Measurements from ENCODE around the gene ARHGAP15.

DNA sequence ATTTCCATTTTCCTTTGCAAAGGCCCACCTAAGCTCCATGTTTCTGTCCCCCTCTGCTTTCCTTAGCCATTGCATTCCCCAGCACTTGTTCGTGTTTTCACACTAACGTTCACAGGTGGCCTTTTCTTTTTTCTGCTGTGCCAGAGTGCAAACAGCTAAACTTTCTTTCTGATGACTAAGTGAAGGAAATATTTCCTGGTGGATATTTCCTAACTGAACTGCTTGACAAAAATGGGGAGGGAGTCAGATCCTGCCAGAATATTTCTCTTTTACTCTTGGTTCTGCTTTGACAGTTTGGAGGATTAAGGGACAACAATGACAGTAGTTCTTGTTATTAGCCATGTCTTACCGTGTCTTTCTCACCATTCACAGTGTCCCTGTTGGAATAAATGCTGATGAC lies 344.0 kb downstream of the ARHGAP15 start:
- TF ChIP-seq, protein P1, sequence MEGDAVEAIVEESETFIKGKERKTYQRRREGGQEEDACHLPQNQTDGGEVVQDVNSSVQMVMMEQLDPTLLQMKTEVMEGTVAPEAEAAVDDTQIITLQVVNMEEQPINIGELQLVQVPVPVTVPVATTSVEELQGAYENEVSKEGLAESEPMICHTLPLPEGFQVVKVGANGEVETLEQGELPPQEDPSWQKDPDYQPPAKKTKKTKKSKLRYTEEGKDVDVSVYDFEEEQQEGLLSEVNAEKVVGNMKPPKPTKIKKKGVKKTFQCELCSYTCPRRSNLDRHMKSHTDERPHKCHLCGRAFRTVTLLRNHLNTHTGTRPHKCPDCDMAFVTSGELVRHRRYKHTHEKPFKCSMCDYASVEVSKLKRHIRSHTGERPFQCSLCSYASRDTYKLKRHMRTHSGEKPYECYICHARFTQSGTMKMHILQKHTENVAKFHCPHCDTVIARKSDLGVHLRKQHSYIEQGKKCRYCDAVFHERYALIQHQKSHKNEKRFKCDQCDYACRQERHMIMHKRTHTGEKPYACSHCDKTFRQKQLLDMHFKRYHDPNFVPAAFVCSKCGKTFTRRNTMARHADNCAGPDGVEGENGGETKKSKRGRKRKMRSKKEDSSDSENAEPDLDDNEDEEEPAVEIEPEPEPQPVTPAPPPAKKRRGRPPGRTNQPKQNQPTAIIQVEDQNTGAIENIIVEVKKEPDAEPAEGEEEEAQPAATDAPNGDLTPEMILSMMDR (IDR thresholded peaks at IDR 0.05), result no peak
- no peak for TF ChIP-seq POLR2A (IDR thresholded peaks at IDR 0.05)

Measured in esophagus squamous epithelium (tissue), 4 donors.